Measurements from ENCODE around the gene DCAF17. TPM values are rescaled to one million over a fixed set of nuclear protein-coding genes. Genes with fewer than 3 reads are reported as not detected.

DCAF17 gene
- total RNA-seq, 1 donor from 2014 or later: 16.2 TPM

GRCh38 chr2:171400395-171400794 is 33.6 kb upstream of the DCAF17 start:
- no peaks in the 10 kb centered on the region for H3K9me3 Mint-ChIP-seq (ENCODE audit: unreplicated experiment)
- no peak overlapping the region for H3K4me3 Mint-ChIP-seq (ENCODE audit: unreplicated experiment)
- H3K27me3 Mint-ChIP-seq (ENCODE audit: unreplicated experiment): no peaks in the 10 kb centered on the region
- no peak for DNase-seq (ENCODE audit: low spot score)
- H3K27ac Mint-ChIP-seq (ENCODE audit: unreplicated experiment): no peak overlapping the region
- H3K4me1 Mint-ChIP-seq (ENCODE audit: unreplicated experiment): no peaks in the 10 kb centered on the region
- TF ChIP-seq, protein P1, sequence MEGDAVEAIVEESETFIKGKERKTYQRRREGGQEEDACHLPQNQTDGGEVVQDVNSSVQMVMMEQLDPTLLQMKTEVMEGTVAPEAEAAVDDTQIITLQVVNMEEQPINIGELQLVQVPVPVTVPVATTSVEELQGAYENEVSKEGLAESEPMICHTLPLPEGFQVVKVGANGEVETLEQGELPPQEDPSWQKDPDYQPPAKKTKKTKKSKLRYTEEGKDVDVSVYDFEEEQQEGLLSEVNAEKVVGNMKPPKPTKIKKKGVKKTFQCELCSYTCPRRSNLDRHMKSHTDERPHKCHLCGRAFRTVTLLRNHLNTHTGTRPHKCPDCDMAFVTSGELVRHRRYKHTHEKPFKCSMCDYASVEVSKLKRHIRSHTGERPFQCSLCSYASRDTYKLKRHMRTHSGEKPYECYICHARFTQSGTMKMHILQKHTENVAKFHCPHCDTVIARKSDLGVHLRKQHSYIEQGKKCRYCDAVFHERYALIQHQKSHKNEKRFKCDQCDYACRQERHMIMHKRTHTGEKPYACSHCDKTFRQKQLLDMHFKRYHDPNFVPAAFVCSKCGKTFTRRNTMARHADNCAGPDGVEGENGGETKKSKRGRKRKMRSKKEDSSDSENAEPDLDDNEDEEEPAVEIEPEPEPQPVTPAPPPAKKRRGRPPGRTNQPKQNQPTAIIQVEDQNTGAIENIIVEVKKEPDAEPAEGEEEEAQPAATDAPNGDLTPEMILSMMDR (IDR thresholded peaks at IDR 0.05; ENCODE audit: unreplicated experiment): no peak
- no peaks in the 10 kb centered on the region for H3K36me3 Mint-ChIP-seq (ENCODE audit: low read depth, unreplicated experiment)

DNA sequence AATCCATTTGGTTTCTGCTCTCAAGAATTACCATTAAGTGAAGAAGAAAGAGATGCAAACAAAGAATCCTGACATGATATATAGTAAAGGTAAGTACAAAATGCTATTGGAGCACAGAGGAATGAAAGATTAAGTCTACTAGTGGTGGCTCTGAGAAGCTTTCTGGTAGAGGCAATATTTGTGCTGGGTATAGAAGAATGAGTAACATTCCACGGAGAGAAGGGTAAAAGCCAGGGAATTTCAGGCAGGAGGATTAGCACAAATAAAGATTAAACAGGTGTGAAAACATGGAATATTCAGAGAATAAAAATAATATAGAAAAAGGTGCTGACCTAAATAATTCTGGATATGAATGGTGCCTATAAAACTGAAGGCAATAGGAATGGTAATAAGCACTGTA is 32.1 kb upstream of the DCAF17 start:
- Mint-ChIP-seq H3K36me3 (ENCODE audit: low read depth, unreplicated experiment) (no peaks in the 10 kb centered on the region), H3K27ac (ENCODE audit: unreplicated experiment) (no peak overlapping the region), H3K27me3 (ENCODE audit: unreplicated experiment) (no peaks in the 10 kb centered on the region), H3K4me1 (ENCODE audit: unreplicated experiment) (no peaks in the 10 kb centered on the region), H3K4me3 (ENCODE audit: unreplicated experiment) (no peak overlapping the region), H3K9me3 (ENCODE audit: unreplicated experiment) (no peaks in the 10 kb centered on the region)
- no peak for DNase-seq (ENCODE audit: low spot score)
- TF ChIP-seq, protein P1 (IDR thresholded peaks at IDR 0.05; ENCODE audit: unreplicated experiment): no peak

DNA sequence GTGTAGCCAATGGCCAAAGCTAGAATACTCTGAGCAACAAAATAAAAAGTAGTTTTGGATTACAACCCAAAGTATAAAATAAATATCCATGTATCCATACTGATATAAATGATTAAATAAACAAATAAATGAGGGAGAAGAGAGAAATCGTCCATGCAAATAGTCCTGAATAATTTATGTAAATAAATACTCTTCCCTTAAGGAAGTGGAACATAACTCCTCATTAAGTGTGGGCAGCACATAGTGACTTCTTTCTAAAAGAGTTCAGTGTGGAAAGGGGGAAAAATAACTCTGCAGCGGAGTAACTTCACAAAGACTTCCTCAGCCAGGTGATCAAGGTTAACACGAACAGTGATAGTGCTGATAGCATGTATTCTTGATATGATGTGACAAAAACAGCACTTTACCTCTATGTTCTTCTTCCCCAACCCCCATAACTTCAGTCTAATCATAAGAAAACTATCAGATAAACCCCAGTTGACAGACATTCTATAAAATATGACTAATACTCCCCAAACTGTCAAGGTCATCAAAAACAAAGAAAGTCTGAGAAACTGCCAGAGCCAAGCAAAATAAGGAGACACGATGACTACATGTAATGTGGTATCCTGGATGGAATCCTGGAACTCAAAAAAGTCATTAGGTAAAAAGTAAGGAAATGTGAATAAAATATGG is 31.0 kb upstream of the DCAF17 start:
- Mint-ChIP-seq H3K36me3 (ENCODE audit: low read depth, unreplicated experiment) (no peaks in the 10 kb centered on the region), H3K4me3 (ENCODE audit: unreplicated experiment) (no peak overlapping the region), H3K27me3 (ENCODE audit: unreplicated experiment) (no peaks in the 10 kb centered on the region), H3K4me1 (ENCODE audit: unreplicated experiment) (no peaks in the 10 kb centered on the region), H3K27ac (ENCODE audit: unreplicated experiment) (no peak overlapping the region), H3K9me3 (ENCODE audit: unreplicated experiment) (no peaks in the 10 kb centered on the region)
- TF ChIP-seq, protein P1 (IDR thresholded peaks at IDR 0.05; ENCODE audit: unreplicated experiment): no peak
- DNase-seq (ENCODE audit: low spot score): no peak

- Mint-ChIP-seq H3K36me3 (ENCODE audit: low read depth, unreplicated experiment) (no peaks in the 10 kb centered on the region), H3K27me3 (ENCODE audit: unreplicated experiment) (no peaks in the 10 kb centered on the region), H3K9me3 (ENCODE audit: unreplicated experiment) (no peaks in the 10 kb centered on the region), H3K27ac (ENCODE audit: unreplicated experiment) (no peak overlapping the region), H3K4me1 (ENCODE audit: unreplicated experiment) (no peaks in the 10 kb centered on the region), H3K4me3 (ENCODE audit: unreplicated experiment) (no peak overlapping the region)
- DNase-seq (ENCODE audit: low spot score): no peak
- TF ChIP-seq, protein P1 (IDR thresholded peaks at IDR 0.05; ENCODE audit: unreplicated experiment): no peak
Observed at GRCh38 chr2:171404261-171404660, 29.8 kb upstream of the DCAF17 start.

GRCh38 chr2:171404719-171405118 is 29.3 kb upstream of the DCAF17 start:
- no peaks in the 10 kb centered on the region for H3K9me3 Mint-ChIP-seq (ENCODE audit: unreplicated experiment)
- TF ChIP-seq, protein P1 (IDR thresholded peaks at IDR 0.05; ENCODE audit: unreplicated experiment): no peak
- H3K27ac Mint-ChIP-seq (ENCODE audit: unreplicated experiment): no peak overlapping the region
- H3K4me1 Mint-ChIP-seq (ENCODE audit: unreplicated experiment): peaks cover 5% of the 10 kb centered on the region
- H3K36me3 Mint-ChIP-seq (ENCODE audit: low read depth, unreplicated experiment): no peaks in the 10 kb centered on the region
- H3K27me3 Mint-ChIP-seq (ENCODE audit: unreplicated experiment): no peaks in the 10 kb centered on the region
- no peak overlapping the region for H3K4me3 Mint-ChIP-seq (ENCODE audit: unreplicated experiment)
- no peak for DNase-seq (ENCODE audit: low spot score)

Data from endothelial cell (in vitro differentiated cells).